Measurements from ENCODE around the gene NRBF2.

The NRBF2 gene

GRCh38 chr10:63154546-63155387 is 21.6 kb downstream of the NRBF2 start:
- Mint-ChIP-seq H3K4me1 (peaks cover 13% of the 10 kb centered on the region), H3K27me3 (no peaks in the 10 kb centered on the region), H3K9me3 (no peaks in the 10 kb centered on the region), H3K36me3 (ENCODE audit: insufficient read depth) (peaks cover 31% of the 10 kb centered on the region), H3K27ac (ENCODE audit: low read depth) (no peak overlapping the region), H3K4me3 (no peak overlapping the region)
- DNase-seq (ENCODE audit: low spot score in 2 of 2) (no peak), ATAC-seq (replicated peaks; ENCODE audit: extremely low read depth, poor library complexity, severe bottlenecking) (no peak)

GRCh38 chr10:63155388-63156020 is 22.4 kb downstream of the NRBF2 start:
- Mint-ChIP-seq H3K27me3 (no peaks in the 10 kb centered on the region), H3K36me3 (ENCODE audit: insufficient read depth) (peaks cover 30% of the 10 kb centered on the region), H3K4me3 (no peak overlapping the region), H3K9me3 (no peaks in the 10 kb centered on the region), H3K4me1 (peaks cover 8% of the 10 kb centered on the region), H3K27ac (ENCODE audit: low read depth) (no peak overlapping the region)
- no peak for DNase-seq (ENCODE audit: low spot score in 2 of 2)
- no peak for ATAC-seq (replicated peaks; ENCODE audit: extremely low read depth, poor library complexity, severe bottlenecking)

- ATAC-seq (replicated peaks; ENCODE audit: extremely low read depth, poor library complexity, severe bottlenecking), result no peak
- no peak overlapping the region for H3K4me3 Mint-ChIP-seq
- peaks cover 8% of the 10 kb centered on the region for H3K4me1 Mint-ChIP-seq
- no peak for DNase-seq (ENCODE audit: low spot score in 2 of 2)
- no peaks in the 10 kb centered on the region for H3K9me3 Mint-ChIP-seq
- no peak overlapping the region for H3K27ac Mint-ChIP-seq (ENCODE audit: low read depth)
- no peaks in the 10 kb centered on the region for H3K27me3 Mint-ChIP-seq
- H3K36me3 Mint-ChIP-seq (ENCODE audit: insufficient read depth), result peaks cover 30% of the 10 kb centered on the region
These were observed 23.1 kb downstream of the NRBF2 start for GRCh38 chr10:63156236-63156635.

GRCh38 chr10:63157845-63158624 is 24.9 kb downstream of the NRBF2 start:
- DNase-seq (ENCODE audit: low spot score in 2 of 2) (peak in 1 of 2 donors; percentile 24), ATAC-seq (replicated peaks; ENCODE audit: extremely low read depth, poor library complexity, severe bottlenecking) (peak; percentile 64)
- H3K4me3 Mint-ChIP-seq, result no peak overlapping the region
- H3K36me3 Mint-ChIP-seq (ENCODE audit: insufficient read depth), result peaks cover 25% of the 10 kb centered on the region
- no peaks in the 10 kb centered on the region for H3K9me3 Mint-ChIP-seq
- peaks cover 14% of the 10 kb centered on the region for H3K4me1 Mint-ChIP-seq
- H3K27me3 Mint-ChIP-seq, result no peaks in the 10 kb centered on the region
- no peak overlapping the region for H3K27ac Mint-ChIP-seq (ENCODE audit: low read depth)

- Mint-ChIP-seq H3K4me1 (peaks cover 14% of the 10 kb centered on the region), H3K36me3 (ENCODE audit: insufficient read depth) (peaks cover 25% of the 10 kb centered on the region), H3K27ac (ENCODE audit: low read depth) (peak overlapping the region; percentile 21), H3K4me3 (no peak overlapping the region), H3K9me3 (no peaks in the 10 kb centered on the region), H3K27me3 (no peaks in the 10 kb centered on the region)
- DNase-seq (ENCODE audit: low spot score in 2 of 2) (no peak), ATAC-seq (replicated peaks; ENCODE audit: extremely low read depth, poor library complexity, severe bottlenecking) (no peak)
These were observed 28.5 kb downstream of the NRBF2 start for GRCh38 chr10:63161592-63161991.

- DNase-seq (ENCODE audit: low spot score in 2 of 2) (no peak), ATAC-seq (replicated peaks; ENCODE audit: extremely low read depth, poor library complexity, severe bottlenecking) (no peak)
- no peak overlapping the region for H3K27ac Mint-ChIP-seq (ENCODE audit: low read depth)
- peaks cover 40% of the 10 kb centered on the region for H3K36me3 Mint-ChIP-seq (ENCODE audit: insufficient read depth)
- H3K4me1 Mint-ChIP-seq, result peaks cover 6% of the 10 kb centered on the region
- no peaks in the 10 kb centered on the region for H3K27me3 Mint-ChIP-seq
- H3K9me3 Mint-ChIP-seq, result no peaks in the 10 kb centered on the region
- H3K4me3 Mint-ChIP-seq, result no peak overlapping the region
These were observed 31.1 kb downstream of the NRBF2 start for GRCh38 chr10:63164166-63164623.

- Mint-ChIP-seq H3K9me3 (no peaks in the 10 kb centered on the region), H3K27me3 (no peaks in the 10 kb centered on the region), H3K27ac (ENCODE audit: low read depth) (no peak overlapping the region), H3K36me3 (ENCODE audit: insufficient read depth) (peaks cover 45% of the 10 kb centered on the region), H3K4me1 (peaks cover 6% of the 10 kb centered on the region), H3K4me3 (no peak overlapping the region)
- DNase-seq (ENCODE audit: low spot score in 2 of 2) (no peak), ATAC-seq (replicated peaks; ENCODE audit: extremely low read depth, poor library complexity, severe bottlenecking) (no peak)
These were observed 32.1 kb downstream of the NRBF2 start for GRCh38 chr10:63165249-63165648.

GRCh38 chr10:63166742-63167258 is 33.7 kb downstream of the NRBF2 start:
- peaks cover 43% of the 10 kb centered on the region for H3K36me3 Mint-ChIP-seq (ENCODE audit: insufficient read depth)
- H3K4me1 Mint-ChIP-seq, result peaks cover 2% of the 10 kb centered on the region
- H3K27me3 Mint-ChIP-seq, result no peaks in the 10 kb centered on the region
- no peak overlapping the region for H3K4me3 Mint-ChIP-seq
- ATAC-seq (replicated peaks; ENCODE audit: extremely low read depth, poor library complexity, severe bottlenecking) (peak; percentile 58), DNase-seq (ENCODE audit: low spot score in 2 of 2) (no peak)
- no peak overlapping the region for H3K27ac Mint-ChIP-seq (ENCODE audit: low read depth)
- no peaks in the 10 kb centered on the region for H3K9me3 Mint-ChIP-seq

GRCh38 chr10:63168821-63169462 is 35.8 kb downstream of the NRBF2 start:
- peaks cover 54% of the 10 kb centered on the region for H3K36me3 Mint-ChIP-seq (ENCODE audit: insufficient read depth)

GRCh38 chr10:63169624-63170023 is 36.5 kb downstream of the NRBF2 start:
- Mint-ChIP-seq H3K36me3 (ENCODE audit: insufficient read depth) (peaks cover 56% of the 10 kb centered on the region), H3K9me3 (no peaks in the 10 kb centered on the region), H3K4me3 (no peak overlapping the region), H3K4me1 (peaks cover 16% of the 10 kb centered on the region), H3K27ac (ENCODE audit: low read depth) (peak overlapping the region; percentile 52), H3K27me3 (no peaks in the 10 kb centered on the region)
- DNase-seq (ENCODE audit: low spot score in 2 of 2) (no peak), ATAC-seq (replicated peaks; ENCODE audit: extremely low read depth, poor library complexity, severe bottlenecking) (no peak)

More at GRCh38 chr10:63168821-63169462, 35.8 kb downstream of the NRBF2 start:
- ATAC-seq (replicated peaks; ENCODE audit: extremely low read depth, poor library complexity, severe bottlenecking) (no peak), DNase-seq (ENCODE audit: low spot score in 2 of 2) (no peak)
- Mint-ChIP-seq H3K27me3 (no peaks in the 10 kb centered on the region), H3K27ac (ENCODE audit: low read depth) (peak overlapping the region; percentile 69), H3K4me3 (no peak overlapping the region), H3K9me3 (no peaks in the 10 kb centered on the region), H3K4me1 (peaks cover 10% of the 10 kb centered on the region)

GRCh38 chr10:63171255-63171855 is 38.2 kb downstream of the NRBF2 start:
- no peak for ATAC-seq (replicated peaks; ENCODE audit: extremely low read depth, poor library complexity, severe bottlenecking)

More at GRCh38 chr10:63171255-63171855, 38.2 kb downstream of the NRBF2 start:
- no peak overlapping the region for H3K4me3 Mint-ChIP-seq
- DNase-seq (ENCODE audit: low spot score in 2 of 2), result no peak
- H3K4me1 Mint-ChIP-seq, result peaks cover 16% of the 10 kb centered on the region
- peaks cover 53% of the 10 kb centered on the region for H3K36me3 Mint-ChIP-seq (ENCODE audit: insufficient read depth)
- no peaks in the 10 kb centered on the region for H3K9me3 Mint-ChIP-seq
- H3K27me3 Mint-ChIP-seq, result no peaks in the 10 kb centered on the region
- peak overlapping the region; percentile 59 for H3K27ac Mint-ChIP-seq (ENCODE audit: low read depth)
